ACC112 (cell line): ENCODE results near the gene TECTA.

Experiments
- H2AFZ ChIP-seq: fragments of 200-600 bp; sonication (generic); one replicate; pipeline ENCODE4 v1.6.0; 2017; ENCODE audit warnings: antibody characterized with exemption, low read length; ENCODE audit not compliant: unreplicated experiment
- H3K27ac ChIP-seq: fragments of 200-600 bp; sonication (generic); 2 replicates; pipeline ENCODE4 v1.5.1; 2014; ENCODE audit warnings: low read depth, mild to moderate bottlenecking, antibody characterized with exemption, low read length, moderate library complexity
- H3K27me3 ChIP-seq: fragments of 200-600 bp; sonication (generic); 2 replicates; pipeline ENCODE4 v1.6.1; 2014; ENCODE audit warnings: mild to moderate bottlenecking, antibody characterized with exemption, low read length, moderate library complexity, mixed read lengths; ENCODE audit not compliant: insufficient read depth
- H3K36me3 ChIP-seq: fragments of 200-600 bp; sonication (generic); 2 replicates; pipeline ENCODE4 v1.6.1; 2016; ENCODE audit warnings: mild to moderate bottlenecking, antibody characterized with exemption, low read length, moderate library complexity, mixed read lengths; ENCODE audit not compliant: insufficient read depth
- H3K4me1 ChIP-seq: fragments of 200-600 bp; sonication (generic); one replicate; pipeline ENCODE4 v1.6.1; 2016; ENCODE audit warnings: low read length, mixed read lengths; ENCODE audit not compliant: insufficient read depth, unreplicated experiment, control insufficient read depth
- H3K4me3 ChIP-seq: fragments of 200-600 bp; sonication (generic); 2 replicates; pipeline ENCODE4 v1.5.1; 2014; ENCODE audit warnings: mild to moderate bottlenecking, low read depth, low read length
- H3K79me2 ChIP-seq: fragments of 200-600 bp; sonication (generic); one replicate; pipeline ENCODE4 v1.6.0; 2016; ENCODE audit warnings: low read length; ENCODE audit not compliant: control insufficient read depth, unreplicated experiment, insufficient read depth

The TECTA gene

GRCh38 chr11:121090145-121090721 lies 10.8 kb upstream of the TECTA start:
- no peaks in the 10 kb centered on the region for H3K4me1 ChIP-seq
- no peaks in the 10 kb centered on the region for H3K27me3 ChIP-seq
- no peak overlapping the region for H2AFZ ChIP-seq
- H3K79me2 ChIP-seq = no peaks in the 10 kb centered on the region
- H3K4me3 ChIP-seq = no peak overlapping the region
- no peak overlapping the region for H3K27ac ChIP-seq
- H3K36me3 ChIP-seq = peaks cover 8% of the 10 kb centered on the region; the same call in 1 of the 2 replicates

GRCh38 chr11:121091492-121092152 lies 9.4 kb upstream of the TECTA start:
- H3K79me2 ChIP-seq = no peaks in the 10 kb centered on the region
- H3K4me3 ChIP-seq = no peak overlapping the region
- no peak overlapping the region for H2AFZ ChIP-seq
- peaks cover 8% of the 10 kb centered on the region; the same call in 1 of the 2 replicates for H3K36me3 ChIP-seq
- no peaks in the 10 kb centered on the region for H3K4me1 ChIP-seq
- H3K27ac ChIP-seq = no peak overlapping the region
- no peaks in the 10 kb centered on the region for H3K27me3 ChIP-seq

GRCh38 chr11:121095561-121095960 lies 5.5 kb upstream of the TECTA start:
- no peaks in the 10 kb centered on the region for H3K79me2 ChIP-seq
- H3K27ac ChIP-seq = no peak overlapping the region
- no peaks in the 10 kb centered on the region for H3K27me3 ChIP-seq
- H3K36me3 ChIP-seq = no peaks in the 10 kb centered on the region
- peaks cover 4% of the 10 kb centered on the region for H3K4me1 ChIP-seq
- H3K4me3 ChIP-seq = no peak overlapping the region
- no peak overlapping the region for H2AFZ ChIP-seq

- Histone ChIP-seq H3K79me2 (no peaks in the 10 kb centered on the region), H3K27me3 (peaks cover 13% of the 10 kb centered on the region), H2AFZ (no peak overlapping the region), H3K4me3 (no peak overlapping the region), H3K36me3 (no peaks in the 10 kb centered on the region), H3K27ac (no peak overlapping the region), H3K4me1 (peaks cover 4% of the 10 kb centered on the region)
Observed at GRCh38 chr11:121099364-121099763, 1.7 kb upstream of the TECTA start.

GRCh38 chr11:121099885-121100284 lies 1.2 kb upstream of the TECTA start:
- H3K79me2 ChIP-seq = no peaks in the 10 kb centered on the region
- H2AFZ ChIP-seq = no peak overlapping the region
- H3K27ac ChIP-seq = no peak overlapping the region
- no peaks in the 10 kb centered on the region for H3K36me3 ChIP-seq
- H3K4me3 ChIP-seq = no peak overlapping the region
- H3K27me3 ChIP-seq = peaks cover 18% of the 10 kb centered on the region
- H3K4me1 ChIP-seq = peaks cover 4% of the 10 kb centered on the region

GRCh38 chr11:121104312-121104762 lies 3.3 kb downstream of the TECTA start:
- Histone ChIP-seq H3K4me1 (peaks cover 4% of the 10 kb centered on the region), H3K4me3 (no peak overlapping the region), H3K36me3 (no peaks in the 10 kb centered on the region), H3K27ac (no peak overlapping the region), H3K27me3 (peaks cover 50% of the 10 kb centered on the region), H3K79me2 (no peaks in the 10 kb centered on the region), H2AFZ (no peak overlapping the region)

GRCh38 chr11:121105063-121105480 lies 4.0 kb downstream of the TECTA start:
- H2AFZ ChIP-seq = no peak overlapping the region
- no peak overlapping the region for H3K27ac ChIP-seq
- peaks cover 56% of the 10 kb centered on the region for H3K27me3 ChIP-seq
- H3K36me3 ChIP-seq = no peaks in the 10 kb centered on the region
- H3K79me2 ChIP-seq = no peaks in the 10 kb centered on the region
- no peaks in the 10 kb centered on the region for H3K4me1 ChIP-seq
- H3K4me3 ChIP-seq = no peak overlapping the region

GRCh38 chr11:121105481-121106195 lies 4.6 kb downstream of the TECTA start:
- Histone ChIP-seq H3K27me3 (peaks cover 62% of the 10 kb centered on the region), H3K79me2 (no peaks in the 10 kb centered on the region), H3K4me3 (no peak overlapping the region), H2AFZ (no peak overlapping the region), H3K4me1 (no peaks in the 10 kb centered on the region), H3K27ac (no peak overlapping the region), H3K36me3 (no peaks in the 10 kb centered on the region)

GRCh38 chr11:121106812-121107211 lies 5.8 kb downstream of the TECTA start:
- H3K27me3 ChIP-seq = peaks cover 68% of the 10 kb centered on the region
- no peaks in the 10 kb centered on the region for H3K4me1 ChIP-seq
- H3K36me3 ChIP-seq = no peaks in the 10 kb centered on the region
- no peaks in the 10 kb centered on the region for H3K79me2 ChIP-seq
- no peak overlapping the region for H2AFZ ChIP-seq
- no peak overlapping the region for H3K27ac ChIP-seq
- no peak overlapping the region for H3K4me3 ChIP-seq

GRCh38 chr11:121108413-121108812 lies 7.4 kb downstream of the TECTA start:
- no peaks in the 10 kb centered on the region for H3K79me2 ChIP-seq
- H3K4me3 ChIP-seq = no peak overlapping the region
- no peak overlapping the region for H3K27ac ChIP-seq
- peaks cover 74% of the 10 kb centered on the region for H3K27me3 ChIP-seq
- no peaks in the 10 kb centered on the region for H3K4me1 ChIP-seq
- H3K36me3 ChIP-seq = no peaks in the 10 kb centered on the region
- no peak overlapping the region for H2AFZ ChIP-seq

GRCh38 chr11:121109471-121109870 lies 8.4 kb downstream of the TECTA start:
- Histone ChIP-seq H3K27me3 (peaks cover 67% of the 10 kb centered on the region), H2AFZ (no peak overlapping the region), H3K36me3 (no peaks in the 10 kb centered on the region), H3K27ac (no peak overlapping the region), H3K4me3 (no peak overlapping the region), H3K4me1 (no peaks in the 10 kb centered on the region), H3K79me2 (no peaks in the 10 kb centered on the region)
